Astrocyte of the spinal cord (primary cell): Measurements from ENCODE around the gene TRDN.

Source experiments
- DNase-seq: peaks from one replicate; pipeline ENCODE4 v3.0.0; 2011; ENCODE audit warnings: low read depth, low spot score
- H3K4me3 ChIP-seq: 2 replicates; pipeline ENCODE4 v1.5.1; 2011; ENCODE audit warnings: low read depth, mild to moderate bottlenecking, low read length, moderate library complexity
- CTCF ChIP-seq: IDR thresholded peaks from 2 replicates; pipeline ENCODE4 v1.5.1; 2012; ENCODE audit warnings: low read depth, mild to moderate bottlenecking, low read length, inconsistent platforms
- in situ Hi-C: cut with HindIII; loops from 2 replicates; pipeline ENCODE4 v1.10.0; 2017; ENCODE audit warnings: low sequenced_read_pairs

TRDN gene

GRCh38 chr6:123338394-123338793 lies 298.4 kb downstream of the TRDN start:
- in situ Hi-C loops: no loop called here
- DNase-seq: no peak
- H3K4me3 ChIP-seq: no peak overlapping the region
- TF ChIP-seq CTCF: no peak

GRCh38 chr6:123333000-123333756 lies 303.6 kb downstream of the TRDN start:
- no peak overlapping the region for H3K4me3 ChIP-seq
- peak; percentile 21 for DNase-seq
- in situ Hi-C loops: no loop called here
- TF ChIP-seq CTCF: no peak

- DNase-seq: no peak
- no peak for TF ChIP-seq CTCF
- in situ Hi-C loops: no loop called here
- H3K4me3 ChIP-seq: no peak overlapping the region
Measured at GRCh38 chr6:123332070-123332469, 304.7 kb downstream of the TRDN start.

- no peak for DNase-seq
- in situ Hi-C loops: no loop called here
- H3K4me3 ChIP-seq: no peak overlapping the region
- no peak for TF ChIP-seq CTCF
Measured at GRCh38 chr6:123329337-123329736, 307.4 kb downstream of the TRDN start.

GRCh38 chr6:123323452-123324329 lies 313.1 kb downstream of the TRDN start:
- in situ Hi-C loops: no loop called here
- H3K4me3 ChIP-seq: no peak overlapping the region
- TF ChIP-seq CTCF: no peak
- DNase-seq: peak; percentile 41

- in situ Hi-C loops: no loop called here
- no peak for DNase-seq
- H3K4me3 ChIP-seq: no peak overlapping the region
- no peak for TF ChIP-seq CTCF
Measured at GRCh38 chr6:123321020-123321419, 315.7 kb downstream of the TRDN start.
